ENCODE results near the gene FARP2.
"Not testable (repeated sequence)": the region's sequence is repeated elsewhere in the genome, so short reads cannot be mapped to it uniquely, and the experiment has no call there.

The FARP2 gene

DNA sequence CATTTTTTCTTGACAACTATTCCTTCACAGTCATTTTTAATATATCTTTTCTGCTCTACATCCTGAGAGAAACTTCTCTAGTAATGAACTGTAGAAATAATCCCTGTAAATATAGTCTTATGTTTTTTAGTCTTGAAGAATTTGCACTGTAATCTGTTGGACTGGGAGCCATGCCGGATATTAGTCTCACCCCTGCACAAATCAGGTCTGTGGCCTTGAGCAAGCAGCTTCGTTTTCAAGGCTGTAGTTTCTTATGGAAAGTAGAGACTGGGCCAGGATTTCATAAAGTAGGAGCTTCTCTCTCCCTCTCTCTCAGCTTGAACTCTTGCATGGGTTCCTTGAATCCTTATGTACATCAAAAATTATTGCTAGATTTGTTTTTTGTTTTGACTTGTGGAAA lies 8.7 kb downstream of the FARP2 start:
- no peak for DNase-seq (ENCODE audit: low read depth in 3 of 3)

DNA sequence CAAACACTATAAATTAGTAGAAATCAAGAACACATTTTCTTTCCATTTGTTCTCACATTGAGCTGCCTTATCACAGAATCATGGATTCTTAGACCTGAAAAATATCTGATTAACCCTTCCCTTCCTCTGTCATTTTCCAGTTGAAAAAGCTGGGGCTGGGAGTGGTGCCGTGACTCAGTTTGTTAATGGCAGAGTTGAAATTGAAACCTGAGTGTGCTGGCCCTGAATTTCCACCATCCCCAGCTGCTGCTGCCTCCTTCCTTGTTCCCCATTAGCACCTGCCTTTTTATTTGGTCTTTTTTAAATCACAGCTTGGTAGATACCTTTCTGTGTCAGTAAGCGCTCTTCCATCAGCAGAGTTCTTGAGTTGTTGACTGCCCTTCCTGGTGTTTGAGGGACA lies 10.6 kb downstream of the FARP2 start:
- no peak for DNase-seq (ENCODE audit: low read depth in 3 of 3)

DNA sequence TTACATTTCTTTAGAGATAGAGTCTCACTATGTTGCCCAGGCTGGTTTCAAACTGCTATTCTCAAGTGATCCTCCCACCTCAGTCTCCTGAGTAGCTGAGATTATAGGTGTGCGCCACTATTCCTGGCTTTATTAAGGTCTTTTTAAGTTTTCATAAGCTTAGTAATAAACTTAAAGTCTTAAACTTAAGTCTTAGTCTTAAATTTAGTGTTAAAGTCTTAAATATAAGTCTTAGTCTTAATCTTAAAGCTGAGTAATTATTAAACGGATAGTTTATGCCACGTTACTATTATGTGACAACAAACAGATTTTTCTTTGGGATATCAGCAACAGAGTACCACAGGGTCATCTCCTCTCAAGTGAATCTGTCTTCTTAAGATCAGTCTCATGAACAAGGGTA lies 12.6 kb downstream of the FARP2 start:
- DNase-seq (ENCODE audit: low read depth in 3 of 3), result no peak

GRCh38 chr2:241372361-241372992 lies 16.4 kb downstream of the FARP2 start:
- no peak for DNase-seq (ENCODE audit: low read depth in 3 of 3)

- DNase-seq (ENCODE audit: low read depth in 3 of 3), result no peak
Measured at GRCh38 chr2:241373446-241373845, 17.4 kb downstream of the FARP2 start.

DNA sequence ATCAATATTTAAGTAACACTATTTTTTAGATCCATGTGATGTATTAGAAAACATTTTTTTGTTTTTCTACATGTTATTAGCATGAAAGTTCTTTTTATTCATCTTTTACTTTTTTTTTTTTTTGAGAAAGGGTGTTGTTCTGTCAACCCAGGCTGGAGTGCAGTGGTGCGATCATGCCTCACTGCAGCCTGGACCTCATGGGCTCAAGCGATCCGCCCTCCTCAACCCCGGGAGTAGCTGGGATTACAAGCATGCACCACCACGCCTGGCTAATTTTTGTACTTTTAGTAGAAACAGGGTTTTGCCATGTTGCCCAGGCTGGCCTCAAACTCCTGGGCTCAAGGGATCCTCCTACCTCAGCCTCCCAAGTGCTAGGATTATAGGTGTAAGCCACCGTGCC lies 17.8 kb downstream of the FARP2 start:
- not testable (repeated sequence) for DNase-seq (ENCODE audit: low read depth in 3 of 3)

- no peak for DNase-seq (ENCODE audit: low read depth in 3 of 3)
Measured at GRCh38 chr2:241375300-241375699, 19.2 kb downstream of the FARP2 start.

GRCh38 chr2:241376808-241377207 lies 20.7 kb downstream of the FARP2 start:
- DNase-seq (ENCODE audit: low read depth in 3 of 3), result no peak

DNA sequence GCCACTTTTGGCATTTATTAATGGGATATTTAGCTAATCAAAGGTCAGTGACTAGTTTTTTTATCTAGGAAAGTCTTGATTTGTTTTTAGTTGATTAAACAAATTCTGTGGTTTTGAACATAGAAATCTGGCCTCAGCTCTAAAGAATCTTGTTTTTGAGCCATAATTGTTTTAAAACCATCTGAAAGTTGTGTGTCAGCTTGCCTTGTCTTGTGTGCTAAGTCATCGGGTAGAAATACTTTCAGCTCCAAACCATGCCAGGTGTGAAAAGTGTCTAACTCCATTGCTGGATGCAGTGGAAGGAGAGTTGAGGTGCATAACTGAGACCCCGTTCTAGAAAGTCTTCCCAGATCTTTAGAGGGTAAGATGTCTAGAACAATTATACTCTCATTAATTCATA lies 22.7 kb downstream of the FARP2 start:
- no peak for DNase-seq (ENCODE audit: low read depth in 3 of 3)

GRCh38 chr2:241379481-241380480 lies 23.7 kb downstream of the FARP2 start:
- no peak for DNase-seq (ENCODE audit: low read depth in 3 of 3)

GRCh38 chr2:241381872-241382271 lies 25.8 kb downstream of the FARP2 start:
- no peak for DNase-seq (ENCODE audit: low read depth in 3 of 3)

DNA sequence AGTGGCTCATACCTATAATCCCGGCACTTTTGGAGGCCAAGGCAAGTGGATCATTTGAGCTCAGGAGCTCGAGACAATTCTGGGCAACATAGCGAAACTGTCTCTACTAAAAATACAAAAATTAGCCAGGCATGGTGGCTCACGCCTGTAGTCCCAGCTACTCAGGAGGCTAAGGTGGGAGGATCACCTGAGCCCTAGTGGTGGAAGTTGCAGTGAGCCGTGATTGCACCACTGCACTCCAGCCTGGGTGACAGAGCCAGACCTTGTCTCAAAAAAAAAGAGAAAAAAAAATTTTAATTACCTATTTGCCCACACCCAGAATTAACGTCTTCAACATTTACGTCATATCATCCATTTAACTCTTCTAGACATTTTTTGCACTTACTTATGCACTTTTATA lies 29.4 kb downstream of the FARP2 start:
- not testable (repeated sequence) for DNase-seq (ENCODE audit: low read depth in 3 of 3)

GRCh38 chr2:241386519-241386918 lies 30.4 kb downstream of the FARP2 start:
- no peak for DNase-seq (ENCODE audit: low read depth in 3 of 3)

GRCh38 chr2:241389697-241390096 lies 33.6 kb downstream of the FARP2 start:
- no peak for DNase-seq (ENCODE audit: low read depth in 3 of 3)

DNA sequence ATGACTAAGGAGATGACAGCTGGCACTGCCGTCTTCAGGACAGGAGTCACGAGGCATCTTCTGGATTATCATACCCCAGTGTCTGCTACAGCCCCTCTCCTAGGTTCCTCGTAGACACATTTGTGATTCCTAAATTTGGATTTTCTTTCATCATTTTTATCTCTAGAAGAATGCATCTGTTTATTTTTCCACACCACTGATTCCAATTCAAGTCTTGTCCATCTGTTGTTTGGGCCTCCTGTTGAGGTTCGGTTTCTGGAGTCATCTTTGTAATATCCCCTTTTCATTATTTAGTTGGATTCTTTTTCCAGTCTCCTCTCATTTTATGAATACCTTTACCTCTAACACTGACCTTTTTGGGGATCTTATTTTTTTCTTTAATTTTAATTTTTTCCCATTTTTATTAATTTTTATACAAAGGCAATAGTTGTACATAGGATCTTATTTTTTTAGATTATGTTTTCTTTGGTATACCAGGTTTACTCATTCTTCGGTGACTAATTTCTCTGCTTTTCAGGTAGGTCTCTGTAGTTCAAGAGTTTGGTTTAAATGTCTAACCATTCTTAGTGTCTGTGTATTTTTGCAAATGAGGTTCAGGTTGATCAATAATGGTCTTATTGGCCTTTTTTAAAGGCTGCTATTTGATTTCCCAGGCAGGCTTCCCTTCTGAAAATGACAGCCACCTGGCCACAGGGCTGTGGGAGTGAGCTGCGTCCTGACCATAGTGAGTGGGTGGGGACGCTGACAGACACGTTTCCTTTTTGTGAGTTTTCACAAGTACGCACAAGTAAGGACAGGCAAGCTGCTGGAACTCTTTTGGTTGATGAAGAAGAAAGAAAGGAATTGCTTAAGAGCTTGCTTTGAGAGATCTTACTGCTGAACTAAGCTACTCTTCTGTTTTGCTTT lies 34.5 kb downstream of the FARP2 start:
- no peak for DNase-seq (ENCODE audit: low read depth in 3 of 3)

DNA sequence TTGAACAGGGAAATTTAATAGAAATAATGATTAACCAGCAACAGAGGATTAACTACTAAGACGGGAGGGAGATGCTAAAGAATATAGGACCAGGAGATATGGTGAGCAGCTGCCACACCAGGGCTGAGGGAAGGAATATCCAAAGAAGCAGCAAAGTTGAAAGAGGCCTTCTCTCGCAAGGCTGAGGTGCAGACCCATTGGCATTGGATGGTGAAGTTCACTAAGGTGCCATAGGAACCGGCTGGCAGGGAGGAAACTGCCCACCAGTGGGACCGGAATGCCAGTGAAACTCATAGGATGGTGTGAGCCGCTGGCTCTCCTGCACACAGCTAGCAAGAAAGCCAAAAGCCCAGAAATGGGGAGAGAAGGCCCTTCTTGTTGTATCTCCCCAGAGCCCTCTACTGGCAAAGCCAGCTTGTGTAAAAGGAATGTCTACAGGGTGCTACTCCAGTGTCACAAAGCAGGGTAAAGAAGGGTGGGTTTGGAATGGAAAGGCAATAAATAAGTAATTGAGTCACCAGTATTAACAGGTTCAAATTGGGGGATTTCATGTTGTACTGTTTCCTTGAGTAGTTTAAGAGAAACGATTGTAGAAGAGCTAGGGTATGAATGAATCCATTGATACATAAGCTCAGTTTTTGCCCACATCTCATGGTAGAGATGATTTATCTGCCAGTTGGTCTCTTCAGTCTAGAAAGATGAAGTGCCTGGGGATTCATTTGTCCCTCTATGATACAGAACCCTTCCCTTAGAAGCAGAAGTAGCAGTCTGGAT lies 36.0 kb downstream of the FARP2 start:
- DNase-seq (ENCODE audit: low read depth in 3 of 3), result no peak

- not testable (repeated sequence) for DNase-seq (ENCODE audit: low read depth in 3 of 3)
Measured at GRCh38 chr2:241392753-241393152, 36.7 kb downstream of the FARP2 start.

DNA sequence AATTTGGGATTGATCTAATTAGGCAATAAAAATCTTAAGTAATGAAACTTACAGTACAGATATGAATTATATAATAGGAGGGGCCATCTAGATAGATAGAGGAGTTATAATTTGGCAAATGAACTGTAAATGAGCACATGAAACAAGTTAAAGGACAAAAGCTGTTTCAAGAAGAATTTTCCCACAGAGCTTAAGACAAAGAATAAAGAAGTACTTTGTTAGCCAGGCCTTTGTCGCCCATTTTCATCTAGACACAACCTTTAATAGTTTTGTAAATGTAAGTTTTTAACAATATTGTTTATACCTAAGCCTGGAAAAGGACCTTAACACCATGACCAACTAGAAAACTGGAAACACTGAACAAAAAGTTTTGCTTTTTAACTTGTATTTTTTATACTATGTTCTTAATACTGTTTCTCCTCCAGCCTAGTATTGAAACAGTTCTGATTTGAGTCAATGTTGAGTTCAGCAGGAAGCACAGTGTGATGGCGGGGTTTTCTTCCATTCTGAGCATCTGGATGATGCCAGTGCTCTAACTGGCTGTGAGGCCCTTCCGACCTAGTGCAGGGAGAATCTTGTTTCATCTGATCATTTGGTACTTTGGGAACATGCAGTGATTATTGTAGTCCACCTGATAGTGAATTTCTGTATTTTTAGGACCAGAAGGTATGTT lies 37.6 kb downstream of the FARP2 start:
- no peak for DNase-seq (ENCODE audit: low read depth in 3 of 3)

- not testable (repeated sequence) for DNase-seq (ENCODE audit: low read depth in 3 of 3)
Measured at GRCh38 chr2:241396809-241397208, 40.7 kb downstream of the FARP2 start.

Data from stimulated activated CD4-positive, alpha-beta T cell treated with anti-CD3 and anti-CD28 coated beads, TNF-alpha, amount 100 ng/mL, for 4 hours (primary cell).